K562 (cell line): ENCODE measurements around the gene GPR142. TPM values are rescaled to one million over a fixed set of nuclear protein-coding genes. Genes with fewer than 3 reads are reported as not detected.
A peak's percentile ranks its signal among the peaks of the same experiment; 100 is the strongest.

Experiments used
- ATAC-seq: fragments of 200-7000 bp; cut with Tn5 transposase; 3 replicates; pipeline ENCODE4 v1.9.1; 2020; ENCODE audit warnings: moderate library complexity
- BruUV-seq: library from RNA; stranded (reverse); fragments of 400-500 nt; replicated peaks from 2 replicates; lab custom pipeline; 2021; lab: Mats Ljungman, UMichigan
- CTCF ChIA-PET: fragments of 300-600 bp; formaldehyde crosslinking; extraction: SDS; loops from one replicate; lab custom pipeline; 2021; ENCODE audit warnings: low intra/inter-chr PET ratio; lab: Yijun Ruan, JAX
- POLR2A ChIA-PET: fragments of 300-600, 350-650 bp; sonication (Branson Sonifier 250); formaldehyde crosslinking; extraction: SDS; loops from one replicate; lab custom pipeline; 2021; ENCODE audit warnings: antibody characterized with exemption, inconsistent platforms; lab: Yijun Ruan, JAX
- DNase-seq, 4 experiments: peaks; one replicate each; pipeline versions ENCODE4 v3.0.0 to v3.0.0-alpha.2; 2011 to 2018; ENCODE audit warnings: low spot score in 3 of 4, mixed read lengths in 3 of 4; ENCODE audit errors: extremely low read depth in 1 of 4
- FAIRE-seq: peaks from 2 replicates; lab custom pipeline; 2011; peaks lifted over from hg19 to GRCh38; lab: Jason Lieb, UNC
- H2AFZ ChIP-seq: 2 replicates; pipeline ENCODE4 v1.6.0; 2011; ENCODE audit warnings: low read depth, low read length, control low read depth, inconsistent platforms
- H3K27ac ChIP-seq: fragments of 200-600 bp; 3 replicates; pipeline ENCODE4 v1.8.0; 2011; ENCODE audit warnings: low read depth, mild to moderate bottlenecking, control low read depth, inconsistent platforms, low read length, moderate library complexity, mixed read lengths; ENCODE audit errors: extremely low read depth
- H3K27me3 ChIP-seq, 2 experiments: fragments of 300-600 bp in 1 of 2; 2 replicates in 1 of 2; 3 replicates in 1 of 2; pipeline versions ENCODE4 v1.6.0 to v1.8.0; 2011; ENCODE audit warnings: inconsistent platforms in 2 of 2, low read length in 2 of 2, mild to moderate bottlenecking in 1 of 2, mixed read lengths in 1 of 2, moderate library complexity in 1 of 2; ENCODE audit not compliant: control insufficient read depth in 2 of 2, insufficient read depth in 2 of 2
- H3K36me3 ChIP-seq: fragments of 300-600 bp; 3 replicates; pipeline ENCODE4 v1.8.0; 2011; ENCODE audit warnings: mild to moderate bottlenecking, low read length, inconsistent platforms; ENCODE audit not compliant: control insufficient read depth, insufficient read depth
- H3K4me1 ChIP-seq, 2 experiments: fragments of 200-600 bp in 1 of 2; replicated peaks in 1 of 2; 2 replicates in 1 of 2; 3 replicates in 1 of 2; pipeline versions ENCODE4 v1.5.1 to v1.8.0; 2011; ENCODE audit warnings: inconsistent platforms in 2 of 2, low read length in 2 of 2, mild to moderate bottlenecking in 1 of 2, mixed read lengths in 1 of 2, moderate library complexity in 1 of 2; ENCODE audit not compliant: control insufficient read depth in 2 of 2, insufficient read depth in 2 of 2
- H3K4me2 ChIP-seq: 2 replicates; pipeline ENCODE4 v1.6.1; 2011; ENCODE audit warnings: low read length, control low read depth, inconsistent platforms, mixed read lengths; ENCODE audit not compliant: insufficient read depth
- H3K4me3 ChIP-seq: fragments of 200-600 bp; sonication (generic), shearing (Covaris generic); 2 replicates; pipeline ENCODE4 v1.5.1; 2016; ENCODE audit warnings: control low read depth, inconsistent platforms
- H3K79me2 ChIP-seq: fragments of 200-600 bp; 3 replicates; pipeline ENCODE4 v1.8.0; 2011; ENCODE audit warnings: low read length, inconsistent platforms; ENCODE audit not compliant: control insufficient read depth, insufficient read depth
- H3K9ac ChIP-seq, 2 experiments: 2 replicates each; pipeline versions ENCODE4 v1.6.0 to v1.6.1; 2011; ENCODE audit warnings: low read depth in 2 of 2, low read length in 2 of 2, control low read depth in 1 of 2, inconsistent platforms in 1 of 2, mild to moderate bottlenecking in 1 of 2, mixed read lengths in 1 of 2; ENCODE audit not compliant: insufficient read depth in 1 of 2
- H3K9me1 ChIP-seq: one replicate; pipeline ENCODE4 v1.6.0; 2011; ENCODE audit warnings: inconsistent platforms, mild to moderate bottlenecking, low read length, moderate library complexity; ENCODE audit not compliant: control insufficient read depth, insufficient read depth
- H3K9me3 ChIP-seq: replicated peaks from 2 replicates; pipeline ENCODE4 v1.5.1; 2011; ENCODE audit warnings: low read depth, low read length, inconsistent platforms; ENCODE audit not compliant: control insufficient read depth, insufficient read depth
- H4K20me1 ChIP-seq: replicated peaks from 2 replicates; pipeline ENCODE4 v1.6.1; 2011; ENCODE audit warnings: low read length, inconsistent platforms, mixed read lengths; ENCODE audit not compliant: control insufficient read depth, insufficient read depth
- ELF2 ChIP-seq: fragments of 250-450 bp; sonication (Bioruptor Pico); IDR thresholded peaks from 2 replicates; pipeline ENCODE4 v1.5.0; 2021; ENCODE audit warnings: mild to moderate bottlenecking
- NFE2 ChIP-seq: IDR thresholded peaks from 2 replicates; pipeline ENCODE4 v1.6.1; 2014; ENCODE audit warnings: antibody characterized with exemption, low read depth
- ZNF212 ChIP-seq: fragments of 450-650 bp; formaldehyde crosslinking; IDR thresholded peaks from 2 replicates; pipeline ENCODE4 v1.4.0; 2020; ENCODE audit warnings: mild to moderate bottlenecking
- ZNF347 ChIP-seq: fragments of 450-650 bp; formaldehyde crosslinking; IDR thresholded peaks from 2 replicates; pipeline ENCODE4 v1.4.0; 2020; ENCODE audit warnings: low read depth, mild to moderate bottlenecking, moderate library complexity
- WGBS: fragments of 100-300 bp; shearing (Covaris generic); methylation state at CpG from one replicate; pipeline ENCODE4 v1.1.6; 2016; ENCODE audit warnings: low coverage, mixed read lengths; ENCODE audit not compliant: insufficient coverage; ENCODE audit errors: missing lambda C conversion rate; 5-methylcytosine and 5-hydroxymethylcytosine counted together
- in situ Hi-C: fragments of 300-500 bp; cut with MboI; formaldehyde crosslinking; loops from 4 replicates; pipeline ENCODE4 v1.15.0; 2018; ENCODE audit warnings: inconsistent platforms, mixed read lengths
- intact Hi-C: fragments of 100-400 bp; cut with micrococcal nuclease; formaldehyde crosslinking; loops from 2 replicates; pipeline ENCODE4 v1.14.2; 2022
- polyA plus RNA-seq, 8 experiments: library from polyadenylated mRNA; depleted of rRNA in 4 of 8; stranded (reverse) in 5 of 8; unstranded in 3 of 8; fragments of >200 nt; fragmentation: Nextera tagmentation in 2 of 8; fragmentation: Illumina TruSeq in 1 of 8; extraction: Ambion mirVana in 2 of 8; extraction: Trizol in 1 of 8; gene quantifications; 2 replicates each; pipeline versions ENCODE4 v1.2.1 to v1.2.3, GENCODE V29; 2011 to 2014; ENCODE audit warnings: inconsistent platforms in 1 of 8, missing spikeins in 1 of 8
- total RNA-seq, 7 experiments: library from RNA; depleted of rRNA in 6 of 7; stranded (reverse); fragments of >200 nt in 6 of 7; fragmentation: Illumina TruSeq in 2 of 7; extraction: Trizol in 2 of 7; gene quantifications; 2 replicates each; pipeline versions ENCODE4 v1.2.1 to v1.2.3, GENCODE V29; 2011 to 2021; ENCODE audit warnings: low replicate concordance in 1 of 7
- TF ChIP-seq, protein P1 (sequence below), 3 experiments: IDR thresholded peaks in 2 of 3; conservative IDR thresholded peaks in 1 of 3; 2 replicates each; pipeline ENCODE4 v1.5.1; 2011 to 2012; ENCODE audit warnings: low read length in 3 of 3, mild to moderate bottlenecking in 3 of 3, control low read depth in 2 of 3, improper control_type of control experiment in 1 of 3, inconsistent platforms in 1 of 3, low read depth in 1 of 3, mixed read lengths in 1 of 3, moderate library complexity in 1 of 3; ENCODE audit not compliant: insufficient read depth in 2 of 3
- TF ChIP-seq, protein P2 (sequence below): fragments of 450-650 bp; IDR thresholded peaks from 2 replicates; pipeline ENCODE4 v1.6.1; 2017; ENCODE audit warnings: antibody characterized with exemption, mild to moderate bottlenecking
- TF ChIP-seq, protein P3 (sequence below): sonication (generic); formaldehyde crosslinking; IDR thresholded peaks from 2 replicates; pipeline ENCODE4 v1.8.0; 2022; ENCODE audit warnings: mild to moderate bottlenecking, low read depth, missing genetic modification reagents
- TF ChIP-seq, protein P4 (sequence below): fragments of 250-450 bp; sonication (Bioruptor Pico); IDR thresholded peaks from 2 replicates; pipeline ENCODE4 v1.8.0; 2021; ENCODE audit warnings: mild to moderate bottlenecking, moderate library complexity

Gene GPR142
- total and polyA plus RNA-seq, 9 of the 15 experiments (the other 6 are each of a cell fraction or from before 2014, with no cell fraction given), result not detected

DNA sequence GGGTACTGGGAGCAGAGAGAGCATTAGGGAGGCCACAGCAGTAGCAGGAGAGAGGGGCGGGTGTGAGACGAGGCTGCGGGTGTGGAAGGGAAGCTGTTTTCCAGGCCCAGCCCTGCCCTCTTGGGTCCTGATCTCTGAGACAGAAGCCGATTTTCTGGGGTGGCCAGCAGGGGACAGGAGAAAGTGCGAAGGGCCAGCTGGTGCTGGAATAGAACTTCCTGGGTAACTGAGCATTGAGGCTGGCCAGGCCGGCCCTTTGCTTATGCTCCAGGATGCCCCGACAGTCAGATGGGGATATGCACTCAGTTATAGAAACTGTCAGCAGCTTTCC is 6.4 kb upstream of the GPR142 start:
- H3K9me3 ChIP-seq, result no peaks in the 10 kb centered on the region
- peaks cover 0 to 33% of the 10 kb centered on the region in 2 experiments; a peak in 2 of 5 replicates for H3K4me1 ChIP-seq
- intact Hi-C loops (loop anchor here (1.0 to 5.0 kb wide), 2 partner anchors 60 to 149 kb away; partner anchors contain the start of gene TTYH2), in situ Hi-C loops (no loop called here)
- FAIRE-seq, result no peak
- H3K4me2 ChIP-seq, result no peak overlapping the region
- no peak overlapping the region for H3K4me3 ChIP-seq
- WGBS, result 4% methylated on average over 6 of the region's 7 CpGs
- peaks cover 10% of the 10 kb centered on the region; the same call in 1 of the 2 replicates for H4K20me1 ChIP-seq
- no peaks in the 10 kb centered on the region for H3K79me2 ChIP-seq
- H3K36me3 ChIP-seq, result no peaks in the 10 kb centered on the region
- H3K9me1 ChIP-seq, result no peaks in the 10 kb centered on the region
- ChIA-PET POLR2A (interaction anchor here (0.5 to 1.5 kb wide), 5 partner anchors 13 to 416 kb away, joined by 3 read pairs; a partner anchor contains a TSS), CTCF (interaction anchor here (0.8 to 1.6 kb wide), 5 partner anchors 55 to 152 kb away, joined by 3 to 12 read pairs (median 4); no protein-coding TSS in a partner anchor)
- no peak for DNase-seq
- peak; percentile 31; the same call in 2 of the 3 replicates for ATAC-seq
- H2AFZ ChIP-seq, result no peak overlapping the region
- BruUV-seq, result no TSS peak
- H3K9ac ChIP-seq, result no peak overlapping the region
- no peak overlapping the region for H3K27ac ChIP-seq
- H3K27me3 ChIP-seq, result peaks cover 12 to 64% of the 10 kb centered on the region in 2 experiments; a peak in 3 of 5 replicates
- TF ChIP-seq ELF2 (CRISPR knock-in tag) (no peak), ZNF347 (no peak), NFE2 (no peak), ZNF212 (CRISPR knock-in tag) (no peak)
- TF ChIP-seq, protein P1, sequence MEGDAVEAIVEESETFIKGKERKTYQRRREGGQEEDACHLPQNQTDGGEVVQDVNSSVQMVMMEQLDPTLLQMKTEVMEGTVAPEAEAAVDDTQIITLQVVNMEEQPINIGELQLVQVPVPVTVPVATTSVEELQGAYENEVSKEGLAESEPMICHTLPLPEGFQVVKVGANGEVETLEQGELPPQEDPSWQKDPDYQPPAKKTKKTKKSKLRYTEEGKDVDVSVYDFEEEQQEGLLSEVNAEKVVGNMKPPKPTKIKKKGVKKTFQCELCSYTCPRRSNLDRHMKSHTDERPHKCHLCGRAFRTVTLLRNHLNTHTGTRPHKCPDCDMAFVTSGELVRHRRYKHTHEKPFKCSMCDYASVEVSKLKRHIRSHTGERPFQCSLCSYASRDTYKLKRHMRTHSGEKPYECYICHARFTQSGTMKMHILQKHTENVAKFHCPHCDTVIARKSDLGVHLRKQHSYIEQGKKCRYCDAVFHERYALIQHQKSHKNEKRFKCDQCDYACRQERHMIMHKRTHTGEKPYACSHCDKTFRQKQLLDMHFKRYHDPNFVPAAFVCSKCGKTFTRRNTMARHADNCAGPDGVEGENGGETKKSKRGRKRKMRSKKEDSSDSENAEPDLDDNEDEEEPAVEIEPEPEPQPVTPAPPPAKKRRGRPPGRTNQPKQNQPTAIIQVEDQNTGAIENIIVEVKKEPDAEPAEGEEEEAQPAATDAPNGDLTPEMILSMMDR (IDR thresholded peaks at IDR 0.05 in 2 of 3, conservative IDR thresholded peaks at IDR 0.05 in 1 of 3; ENCODE audit: insufficient read depth in 2 of 3, low read depth in 1 of 3, low read length in 3 of 3), result 0 out of 6 replicates have a peak, but pooled peaks of 1 of the 3 experiments have one; percentile 21
- TF ChIP-seq, protein P2, sequence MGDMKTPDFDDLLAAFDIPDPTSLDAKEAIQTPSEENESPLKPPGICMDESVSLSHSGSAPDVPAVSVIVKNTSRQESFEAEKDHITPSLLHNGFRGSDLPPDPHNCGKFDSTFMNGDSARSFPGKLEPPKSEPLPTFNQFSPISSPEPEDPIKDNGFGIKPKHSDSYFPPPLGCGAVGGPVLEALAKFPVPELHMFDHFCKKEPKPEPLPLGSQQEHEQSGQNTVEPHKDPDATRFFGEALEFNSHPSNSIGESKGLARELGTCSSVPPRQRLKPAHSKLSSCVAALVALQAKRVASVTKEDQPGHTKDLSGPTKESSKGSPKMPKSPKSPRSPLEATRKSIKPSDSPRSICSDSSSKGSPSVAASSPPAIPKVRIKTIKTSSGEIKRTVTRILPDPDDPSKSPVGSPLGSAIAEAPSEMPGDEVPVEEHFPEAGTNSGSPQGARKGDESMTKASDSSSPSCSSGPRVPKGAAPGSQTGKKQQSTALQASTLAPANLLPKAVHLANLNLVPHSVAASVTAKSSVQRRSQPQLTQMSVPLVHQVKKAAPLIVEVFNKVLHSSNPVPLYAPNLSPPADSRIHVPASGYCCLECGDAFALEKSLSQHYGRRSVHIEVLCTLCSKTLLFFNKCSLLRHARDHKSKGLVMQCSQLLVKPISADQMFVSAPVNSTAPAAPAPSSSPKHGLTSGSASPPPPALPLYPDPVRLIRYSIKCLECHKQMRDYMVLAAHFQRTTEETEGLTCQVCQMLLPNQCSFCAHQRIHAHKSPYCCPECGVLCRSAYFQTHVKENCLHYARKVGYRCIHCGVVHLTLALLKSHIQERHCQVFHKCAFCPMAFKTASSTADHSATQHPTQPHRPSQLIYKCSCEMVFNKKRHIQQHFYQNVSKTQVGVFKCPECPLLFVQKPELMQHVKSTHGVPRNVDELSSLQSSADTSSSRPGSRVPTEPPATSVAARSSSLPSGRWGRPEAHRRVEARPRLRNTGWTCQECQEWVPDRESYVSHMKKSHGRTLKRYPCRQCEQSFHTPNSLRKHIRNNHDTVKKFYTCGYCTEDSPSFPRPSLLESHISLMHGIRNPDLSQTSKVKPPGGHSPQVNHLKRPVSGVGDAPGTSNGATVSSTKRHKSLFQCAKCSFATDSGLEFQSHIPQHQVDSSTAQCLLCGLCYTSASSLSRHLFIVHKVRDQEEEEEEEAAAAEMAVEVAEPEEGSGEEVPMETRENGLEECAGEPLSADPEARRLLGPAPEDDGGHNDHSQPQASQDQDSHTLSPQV, result no peak
- TF ChIP-seq, protein P3, sequence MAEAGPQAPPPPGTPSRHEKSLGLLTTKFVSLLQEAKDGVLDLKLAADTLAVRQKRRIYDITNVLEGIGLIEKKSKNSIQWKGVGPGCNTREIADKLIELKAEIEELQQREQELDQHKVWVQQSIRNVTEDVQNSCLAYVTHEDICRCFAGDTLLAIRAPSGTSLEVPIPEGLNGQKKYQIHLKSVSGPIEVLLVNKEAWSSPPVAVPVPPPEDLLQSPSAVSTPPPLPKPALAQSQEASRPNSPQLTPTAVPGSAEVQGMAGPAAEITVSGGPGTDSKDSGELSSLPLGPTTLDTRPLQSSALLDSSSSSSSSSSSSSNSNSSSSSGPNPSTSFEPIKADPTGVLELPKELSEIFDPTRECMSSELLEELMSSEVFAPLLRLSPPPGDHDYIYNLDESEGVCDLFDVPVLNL (CRISPR knock-in tag), result no peak
- TF ChIP-seq, protein P4, sequence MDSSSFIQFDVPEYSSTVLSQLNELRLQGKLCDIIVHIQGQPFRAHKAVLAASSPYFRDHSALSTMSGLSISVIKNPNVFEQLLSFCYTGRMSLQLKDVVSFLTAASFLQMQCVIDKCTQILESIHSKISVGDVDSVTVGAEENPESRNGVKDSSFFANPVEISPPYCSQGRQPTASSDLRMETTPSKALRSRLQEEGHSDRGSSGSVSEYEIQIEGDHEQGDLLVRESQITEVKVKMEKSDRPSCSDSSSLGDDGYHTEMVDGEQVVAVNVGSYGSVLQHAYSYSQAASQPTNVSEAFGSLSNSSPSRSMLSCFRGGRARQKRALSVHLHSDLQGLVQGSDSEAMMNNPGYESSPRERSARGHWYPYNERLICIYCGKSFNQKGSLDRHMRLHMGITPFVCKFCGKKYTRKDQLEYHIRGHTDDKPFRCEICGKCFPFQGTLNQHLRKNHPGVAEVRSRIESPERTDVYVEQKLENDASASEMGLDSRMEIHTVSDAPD (CRISPR knock-in tag), result no peak
